DND-41 (cell line): ENCODE data around the gene ISG15.

Experiments used
- EZH2 ChIP-seq: IDR thresholded peaks from 3 replicates; pipeline ENCODE4 v1.6.1; 2012; ENCODE audit warnings: borderline replicate concordance, low read depth, mild to moderate bottlenecking, moderate library complexity, low read length, inconsistent platforms; ENCODE audit not compliant: severe bottlenecking
- TF ChIP-seq, protein P1 (sequence below): IDR thresholded peaks from 2 replicates; pipeline ENCODE4 v1.5.1; 2012; ENCODE audit warnings: borderline replicate concordance, low read length, moderate library complexity, mild to moderate bottlenecking; ENCODE audit not compliant: poor library complexity, severe bottlenecking; ENCODE audit errors: extremely low read depth

DNA sequence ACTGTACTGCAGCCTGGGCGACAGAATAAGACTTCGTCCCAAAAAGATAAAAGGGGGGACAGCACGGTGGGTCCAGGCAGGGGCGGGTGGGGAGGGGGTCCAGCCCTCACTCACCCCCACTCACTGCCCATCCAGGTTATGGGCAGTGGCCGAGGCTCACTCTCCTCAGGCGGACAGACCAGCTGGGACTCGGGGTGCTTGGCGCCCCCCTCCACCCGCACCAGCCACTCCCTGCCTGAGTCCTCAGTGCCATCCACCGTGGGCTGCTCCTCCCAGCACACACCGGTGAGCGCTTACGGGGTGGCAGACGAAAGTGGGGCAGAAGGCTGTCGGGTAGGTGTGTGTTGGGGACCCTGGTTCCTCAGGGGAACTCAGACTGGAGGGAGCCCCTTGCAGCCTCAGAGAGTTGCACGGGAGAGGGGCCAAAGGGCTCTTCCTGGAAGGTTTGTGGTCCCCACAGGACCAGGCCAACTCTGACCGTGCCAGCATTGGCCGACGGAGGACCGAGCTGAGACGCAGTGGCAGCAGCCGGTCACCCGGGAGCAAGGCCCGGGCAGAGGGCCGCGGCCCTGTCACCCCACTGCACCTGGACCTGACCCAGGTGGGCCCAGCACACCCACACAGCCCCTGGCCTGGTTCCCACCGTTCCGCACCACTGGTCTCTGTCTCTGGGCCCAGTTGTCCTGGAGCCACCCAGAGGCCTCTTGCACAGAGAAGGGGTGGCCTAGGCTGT is 40.4 kb upstream of the ISG15 start:
- TF ChIP-seq, protein P1, sequence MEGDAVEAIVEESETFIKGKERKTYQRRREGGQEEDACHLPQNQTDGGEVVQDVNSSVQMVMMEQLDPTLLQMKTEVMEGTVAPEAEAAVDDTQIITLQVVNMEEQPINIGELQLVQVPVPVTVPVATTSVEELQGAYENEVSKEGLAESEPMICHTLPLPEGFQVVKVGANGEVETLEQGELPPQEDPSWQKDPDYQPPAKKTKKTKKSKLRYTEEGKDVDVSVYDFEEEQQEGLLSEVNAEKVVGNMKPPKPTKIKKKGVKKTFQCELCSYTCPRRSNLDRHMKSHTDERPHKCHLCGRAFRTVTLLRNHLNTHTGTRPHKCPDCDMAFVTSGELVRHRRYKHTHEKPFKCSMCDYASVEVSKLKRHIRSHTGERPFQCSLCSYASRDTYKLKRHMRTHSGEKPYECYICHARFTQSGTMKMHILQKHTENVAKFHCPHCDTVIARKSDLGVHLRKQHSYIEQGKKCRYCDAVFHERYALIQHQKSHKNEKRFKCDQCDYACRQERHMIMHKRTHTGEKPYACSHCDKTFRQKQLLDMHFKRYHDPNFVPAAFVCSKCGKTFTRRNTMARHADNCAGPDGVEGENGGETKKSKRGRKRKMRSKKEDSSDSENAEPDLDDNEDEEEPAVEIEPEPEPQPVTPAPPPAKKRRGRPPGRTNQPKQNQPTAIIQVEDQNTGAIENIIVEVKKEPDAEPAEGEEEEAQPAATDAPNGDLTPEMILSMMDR = no peak
- TF ChIP-seq EZH2 = no peak
